AG20443 (cell line): ENCODE measurements around the gene MME.

Experiments used
- DNase-seq: peaks from one replicate; pipeline ENCODE4 v3.0.0; 2012; ENCODE audit warnings: low spot score, mixed read lengths

MME gene

DNA sequence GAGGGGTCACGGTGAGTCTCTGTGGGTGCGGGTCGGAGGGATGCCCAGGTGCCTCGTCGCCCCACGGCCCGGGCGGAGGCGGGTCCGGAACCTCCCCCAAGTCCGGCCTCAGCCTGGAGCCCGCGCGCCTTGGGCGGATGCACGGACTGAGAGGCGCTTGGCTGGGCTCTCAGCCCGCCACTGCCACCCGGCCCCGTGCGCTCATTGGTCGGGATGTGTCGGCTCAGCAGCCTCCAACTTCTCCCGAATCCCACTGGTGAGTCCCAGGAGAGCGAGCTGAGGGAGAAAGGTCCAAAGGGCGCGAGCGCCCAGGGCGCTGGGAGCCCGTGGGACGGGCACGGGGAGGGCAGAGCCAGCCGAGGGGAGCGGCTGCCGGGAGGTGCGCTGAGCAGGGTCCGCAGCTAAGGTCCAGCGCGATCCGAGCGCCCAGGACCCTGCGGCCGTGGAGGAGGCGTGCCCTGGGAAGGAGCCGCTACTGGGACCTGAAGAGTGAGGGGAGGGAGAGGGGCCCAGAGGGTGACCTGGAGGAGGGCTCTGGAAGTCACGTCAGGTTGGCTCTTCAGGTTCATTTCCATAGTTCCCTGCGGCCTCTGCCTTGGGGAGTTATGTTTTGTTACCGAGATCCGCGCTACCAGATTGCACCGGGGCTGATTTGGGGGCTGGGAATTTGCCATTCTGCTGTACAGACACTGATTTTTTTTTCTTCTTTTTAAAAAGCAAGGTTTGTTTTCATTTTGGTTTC lies at the start of gene MME:
TSS of gene MME (plus strand) at position 574 of the 742 bp plus-strand sequence. CDS start 3,849 bp downstream, outside the sequence.
- DNase-seq: peak; percentile 79

DNA sequence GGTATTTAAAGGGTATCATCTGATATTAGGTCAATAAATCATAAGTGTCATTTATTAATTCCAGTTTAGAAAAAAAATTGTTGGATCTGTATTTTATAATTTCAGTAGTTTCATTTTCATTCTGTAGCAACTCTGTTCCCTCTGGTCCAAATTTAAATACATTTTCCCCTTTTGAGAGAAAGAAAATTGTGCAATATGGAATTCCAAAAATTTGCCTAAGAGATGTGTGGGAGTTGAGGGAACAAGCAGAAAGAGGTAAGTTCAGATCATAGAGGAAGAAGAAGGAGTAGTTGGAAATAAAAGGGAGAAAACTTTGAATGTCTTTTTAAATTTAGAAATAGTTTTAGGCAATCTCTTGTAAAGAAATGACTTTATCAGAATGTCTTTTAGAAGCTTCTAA lies 48.9 kb upstream of the MME start:
- DNase-seq: no peak

DNA sequence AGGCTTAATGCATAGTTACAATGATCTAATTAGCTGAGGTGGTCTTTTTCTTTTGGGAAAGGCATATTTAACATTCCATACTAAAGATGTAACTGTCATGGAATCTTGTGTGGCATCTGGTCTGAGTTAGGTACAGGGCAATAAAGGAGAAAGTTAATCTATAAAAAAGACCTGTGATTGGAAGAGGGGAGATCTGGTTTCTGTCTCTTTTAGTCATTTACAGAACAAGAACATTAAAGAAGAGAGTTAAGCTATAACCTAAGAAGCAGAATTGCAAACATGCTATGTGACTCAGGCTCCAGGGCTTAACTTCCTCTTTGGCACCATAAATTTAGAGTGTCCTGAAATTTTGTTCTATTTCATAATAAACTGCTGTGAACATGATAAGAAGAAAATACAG lies 47.2 kb upstream of the MME start:
- no peak for DNase-seq

DNA sequence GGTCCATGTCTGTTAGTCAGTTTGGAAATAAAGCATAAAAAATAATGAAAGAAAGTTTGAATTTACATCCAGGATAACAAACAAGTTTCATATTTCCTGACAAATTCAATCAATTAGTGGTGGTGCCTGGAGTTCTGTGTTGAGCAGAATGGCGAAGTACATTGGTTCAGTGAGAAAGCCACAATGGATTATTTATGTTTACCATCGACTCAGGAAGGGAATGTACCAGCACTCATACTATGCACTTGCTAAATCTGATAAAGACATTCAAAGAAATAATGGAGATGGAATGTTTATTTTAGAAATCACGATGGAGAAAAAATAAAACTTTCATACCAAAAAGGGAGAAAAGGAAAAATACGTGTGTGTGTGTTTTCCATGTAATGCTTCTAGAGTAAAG lies 45.3 kb upstream of the MME start:
- no peak for DNase-seq

DNA sequence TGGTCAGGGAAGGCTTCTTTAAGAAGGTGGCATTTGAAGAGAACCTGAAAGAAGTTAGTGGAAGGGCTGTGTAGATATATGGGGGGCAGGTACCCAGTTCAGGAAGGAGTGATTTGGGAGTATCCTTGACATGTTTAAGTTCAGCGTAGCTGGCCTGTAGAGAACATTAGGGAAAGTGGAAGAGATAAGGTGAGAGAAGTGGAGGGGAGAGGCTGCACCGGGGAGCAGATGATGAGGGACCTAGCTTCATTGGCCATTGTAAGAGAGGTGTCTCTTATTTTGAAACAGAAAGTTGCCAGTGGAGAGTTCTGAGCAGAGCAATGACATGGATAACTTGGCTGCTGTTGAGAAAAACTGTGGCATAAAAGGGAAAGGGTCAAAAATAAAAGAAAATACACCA lies 44.6 kb upstream of the MME start:
- DNase-seq: no peak

DNA sequence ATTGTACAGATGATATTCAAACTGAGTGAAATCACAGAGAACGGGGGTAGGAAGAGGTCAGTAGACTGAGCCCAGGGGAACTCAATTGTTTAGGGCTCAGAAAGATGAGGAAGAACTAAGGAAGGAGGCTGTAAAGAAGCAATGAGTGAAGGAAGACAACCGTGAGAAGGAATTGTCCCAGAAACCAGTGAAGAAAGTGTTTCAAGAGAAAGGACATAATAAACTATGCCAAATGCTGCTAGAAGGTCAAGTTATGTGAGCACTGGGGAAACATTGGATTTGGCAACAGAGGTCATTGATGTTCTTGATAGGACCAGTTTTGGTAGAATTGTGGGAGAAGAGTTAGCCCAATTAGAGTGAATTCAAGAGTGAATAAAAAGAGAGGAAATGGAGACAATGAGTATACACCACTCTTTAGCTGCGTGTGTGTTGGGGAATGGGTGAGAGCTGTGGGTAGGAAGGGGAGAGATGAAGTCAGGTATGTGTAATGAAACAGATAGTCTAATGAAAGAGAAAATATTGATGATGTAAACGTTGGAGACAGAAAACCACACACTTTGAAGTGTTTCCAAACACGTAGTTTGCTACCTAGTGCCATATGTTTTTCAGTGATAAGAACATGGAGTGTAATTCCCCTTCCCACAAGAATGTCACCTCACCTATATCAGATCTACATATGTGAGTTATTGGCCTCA lies 42.5 kb upstream of the MME start:
- DNase-seq: no peak

DNA sequence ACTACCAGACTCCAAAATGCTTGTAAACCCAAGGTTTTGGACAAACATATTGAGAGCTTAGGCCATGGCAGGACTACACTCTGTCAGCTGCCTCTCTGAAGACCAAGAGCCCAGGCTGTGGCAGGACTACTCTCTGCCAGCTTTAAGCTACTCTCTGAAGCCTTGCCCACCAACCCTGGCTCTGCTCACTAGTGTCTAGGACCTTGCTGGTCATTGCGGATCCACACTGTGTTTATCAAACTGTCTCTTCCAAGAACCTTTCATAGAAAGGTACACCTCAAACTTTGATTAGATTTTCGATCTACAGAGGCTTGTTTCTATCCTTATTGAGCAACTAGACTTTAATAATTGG lies 41.9 kb upstream of the MME start:
- DNase-seq: no peak

DNA sequence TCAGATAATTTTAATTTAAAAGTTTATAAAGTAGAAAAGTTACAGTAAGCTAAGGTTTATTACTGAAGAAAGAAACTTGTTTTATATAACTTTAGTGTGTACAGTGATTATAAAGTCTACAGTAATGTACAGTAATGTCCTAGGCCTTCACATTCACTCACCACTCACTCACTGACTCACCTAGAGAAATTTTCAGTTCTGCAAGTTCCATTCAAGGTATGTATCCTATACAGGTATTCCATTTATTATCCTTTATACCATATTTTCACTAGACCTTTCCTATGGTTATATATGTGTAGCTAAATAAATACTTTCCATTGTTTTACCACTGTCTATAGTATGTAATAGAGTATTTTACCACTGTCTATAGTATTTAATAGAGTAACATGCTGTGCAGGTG lies 33.2 kb upstream of the MME start:
- DNase-seq: no peak

DNA sequence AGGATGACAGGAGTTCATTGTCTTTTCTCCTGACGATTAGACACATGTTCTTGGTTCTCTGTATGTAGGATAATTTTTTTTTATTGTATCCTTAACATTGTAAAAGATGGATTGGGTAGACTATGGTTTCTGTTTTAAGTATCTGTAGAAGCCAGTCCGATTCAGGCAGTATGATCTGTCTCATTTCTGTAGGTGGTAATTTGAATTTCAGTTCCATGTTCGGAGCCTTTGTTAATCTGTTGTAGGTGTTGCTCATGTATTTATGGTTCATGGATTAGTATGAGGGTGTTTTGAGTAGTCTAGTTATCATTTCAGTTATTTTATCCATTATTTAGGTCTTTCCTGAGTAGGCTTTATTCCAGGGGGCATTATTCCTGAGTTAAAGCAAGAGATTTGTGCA lies 32.4 kb upstream of the MME start:
- no peak for DNase-seq

DNA sequence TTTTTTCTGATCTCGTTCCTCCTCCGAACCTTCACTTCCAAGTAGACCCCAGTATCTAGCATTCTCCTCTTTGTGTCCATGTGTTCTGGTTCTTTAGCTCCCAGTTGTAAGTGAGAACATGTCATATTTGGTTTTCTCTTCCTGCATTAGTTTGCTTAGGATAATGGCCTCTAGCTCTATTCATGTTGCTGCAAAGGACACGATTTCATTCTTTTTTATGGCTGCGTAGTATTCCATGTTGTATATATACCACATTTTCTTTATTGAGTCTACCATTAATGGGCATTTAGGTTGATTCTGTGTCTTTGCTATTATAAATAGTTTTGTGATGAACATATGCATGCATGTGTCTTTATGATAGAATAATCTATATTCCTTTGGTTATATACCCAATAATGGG lies 30.2 kb upstream of the MME start:
- DNase-seq: no peak

DNA sequence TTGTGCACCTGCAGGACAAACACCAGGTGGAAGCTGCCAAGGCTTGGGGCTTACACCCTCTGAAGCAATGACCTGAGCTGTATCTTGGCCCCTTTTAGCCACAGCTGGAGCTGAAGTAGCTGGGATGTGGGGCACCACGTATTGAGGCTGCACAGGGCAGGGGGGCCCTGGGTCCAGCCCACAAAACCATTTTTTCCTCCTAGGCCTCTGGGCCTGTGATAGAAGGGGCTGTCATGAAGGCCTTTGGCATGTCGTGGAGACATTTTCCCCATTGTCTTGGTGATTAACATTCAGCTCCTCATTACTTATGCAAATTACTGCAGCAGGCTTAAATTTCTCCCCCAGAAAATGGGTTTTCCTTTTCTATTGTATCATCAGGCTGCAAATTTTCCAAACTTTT lies 27.6 kb upstream of the MME start:
- DNase-seq: no peak

DNA sequence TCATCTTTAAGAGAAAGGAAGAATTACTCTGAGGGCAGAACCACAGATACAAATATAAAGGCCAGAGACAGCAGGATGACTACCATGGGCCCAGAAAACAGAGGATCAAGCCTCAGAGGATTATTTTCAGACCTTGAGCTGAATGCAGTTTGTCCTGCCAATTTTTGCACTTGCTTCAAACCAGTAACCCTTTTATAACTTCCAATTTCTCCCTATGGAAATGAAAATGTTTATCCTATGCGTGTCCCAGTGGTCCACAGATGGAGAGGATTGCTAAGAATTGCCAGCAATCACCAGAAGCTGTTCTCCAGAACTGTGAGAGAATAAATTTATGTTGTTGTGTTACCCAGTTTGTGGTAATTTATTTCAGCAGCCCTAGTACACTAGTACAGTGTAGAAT lies 26.4 kb upstream of the MME start:
- no peak for DNase-seq

DNA sequence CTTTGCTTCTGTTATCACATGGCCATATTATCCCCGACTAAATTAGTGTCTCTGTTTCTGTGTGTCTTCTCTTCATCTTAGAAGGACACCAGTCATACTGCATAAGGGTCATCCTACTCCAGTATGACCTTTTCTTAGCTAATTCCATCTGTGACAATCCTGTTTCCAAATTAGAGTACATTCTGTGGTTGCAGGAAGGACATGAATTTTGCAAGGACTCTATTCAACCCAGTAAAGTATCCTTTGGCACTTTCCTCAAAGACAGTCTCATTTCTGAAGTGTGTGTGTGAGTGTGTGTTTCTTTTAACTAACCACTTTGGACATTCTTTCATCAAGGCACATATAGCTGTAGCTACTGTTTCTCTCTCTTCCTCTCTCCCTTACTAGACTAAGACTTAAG lies 15.2 kb upstream of the MME start:
- DNase-seq: no peak

DNA sequence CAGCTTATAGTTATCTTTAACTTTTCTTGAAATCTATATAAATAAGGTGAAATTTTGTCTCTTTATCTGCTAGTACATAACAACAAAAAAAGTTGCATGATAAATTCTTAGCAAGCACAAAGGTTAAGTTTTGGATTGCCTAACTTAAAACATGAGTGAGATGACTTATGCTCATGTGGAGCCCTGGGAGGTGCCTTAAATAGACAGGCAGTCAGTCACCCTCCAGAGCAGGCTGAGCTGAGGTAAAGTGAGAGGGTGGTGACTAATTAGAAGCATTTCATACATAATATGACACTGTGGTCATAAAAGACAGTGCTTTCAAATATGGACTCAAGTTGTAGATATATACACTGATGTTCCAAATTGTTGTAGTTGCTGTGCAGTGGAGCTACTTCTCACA lies 14.6 kb upstream of the MME start:
- peak; percentile 46 for DNase-seq

DNA sequence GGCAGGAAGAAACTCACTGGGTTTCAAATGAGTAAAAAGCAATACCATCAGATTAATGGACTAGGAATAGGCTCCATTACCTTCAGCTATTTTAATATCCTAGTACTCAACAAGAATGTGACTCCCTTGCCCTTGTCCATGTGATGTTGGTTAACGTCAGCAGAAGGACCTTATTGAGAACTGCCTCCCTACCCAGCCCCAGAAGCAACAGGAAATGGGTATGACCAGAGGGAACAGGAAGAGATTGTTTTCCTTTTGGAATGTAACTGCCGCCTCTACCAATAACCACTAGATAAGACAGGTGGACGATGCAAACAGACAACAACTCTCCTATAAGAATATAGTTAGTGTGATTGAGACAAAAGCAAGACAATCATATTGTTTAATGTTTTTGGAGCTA lies 10.4 kb upstream of the MME start:
- DNase-seq: no peak

DNA sequence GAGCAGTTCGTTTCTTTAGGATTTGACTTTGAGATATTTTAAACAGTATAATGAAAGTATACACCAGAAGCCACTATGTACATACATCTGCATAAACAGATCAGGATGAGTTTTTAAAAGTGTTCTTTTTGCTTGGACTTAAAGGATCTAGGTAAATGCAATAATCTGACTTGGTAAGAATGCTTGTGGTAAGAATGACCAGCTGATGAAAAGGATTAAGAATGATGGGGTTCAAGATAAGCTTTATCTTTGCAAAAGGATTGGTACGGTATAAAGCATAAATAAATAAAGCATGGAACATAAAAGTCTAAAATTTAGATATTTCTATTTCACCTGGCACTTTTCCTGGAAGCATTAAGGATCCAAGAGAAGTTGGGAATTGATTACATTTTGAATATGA lies 9.8 kb upstream of the MME start:
- no peak for DNase-seq

DNA sequence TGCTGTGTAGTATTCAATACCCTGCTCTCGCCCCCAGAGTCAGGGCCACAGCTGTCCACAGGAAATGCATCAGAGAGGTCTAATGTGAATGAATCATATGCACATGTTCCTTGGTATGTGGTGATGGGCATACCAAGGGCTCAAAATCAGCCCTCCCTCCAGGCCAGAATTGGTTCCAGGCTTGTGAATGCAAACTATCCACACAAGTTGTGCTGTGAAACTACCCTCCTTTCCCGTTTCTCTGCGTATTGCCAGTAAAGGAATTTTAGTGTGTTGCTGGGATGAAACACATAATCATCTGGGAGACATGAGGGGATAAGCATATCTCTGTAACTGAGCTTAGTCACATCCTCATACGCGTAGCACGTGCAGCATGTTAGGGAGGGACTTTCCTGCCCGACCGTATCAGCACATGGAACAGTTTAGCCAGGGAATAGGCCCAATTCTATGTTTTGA lies 9.2 kb upstream of the MME start:
- peak; percentile 89 for DNase-seq

DNA sequence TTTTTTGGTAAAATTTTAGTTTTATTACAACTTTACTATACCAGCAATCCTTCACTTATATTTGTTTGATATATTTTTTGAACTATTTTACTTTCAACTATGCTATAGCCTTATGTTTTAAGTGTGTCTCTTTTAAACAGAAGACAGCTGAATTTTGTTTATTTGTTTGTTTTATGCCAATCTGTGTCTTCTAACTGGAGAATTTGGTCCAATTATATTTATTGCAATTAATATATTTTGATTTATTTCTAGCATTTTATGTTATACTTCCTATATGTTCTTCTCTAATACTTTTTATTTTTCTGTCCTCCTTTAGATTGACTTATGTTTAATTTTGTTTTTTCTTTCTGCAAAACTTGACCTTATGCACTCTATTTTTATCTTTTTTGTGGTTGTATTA lies 4.9 kb upstream of the MME start:
- no peak for DNase-seq

DNA sequence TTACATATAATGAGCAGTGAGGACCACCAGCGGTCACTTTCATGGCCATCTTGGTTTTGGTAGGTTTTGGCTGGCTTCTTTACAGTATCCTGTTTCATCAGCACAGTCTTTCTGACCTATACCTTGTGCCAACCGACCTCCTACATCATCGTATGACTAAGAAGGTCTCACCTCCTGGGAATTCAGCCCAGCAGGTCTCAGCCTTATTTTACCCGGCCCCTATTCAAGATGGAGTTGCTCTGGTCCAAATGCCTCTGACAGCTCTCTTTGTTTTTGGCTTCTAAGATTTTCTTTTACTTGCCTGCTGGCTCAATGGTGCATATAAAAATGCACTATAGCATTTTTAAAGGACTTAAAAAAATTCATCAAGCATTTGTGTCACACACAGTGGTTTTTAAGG lies 3.2 kb upstream of the MME start:
- no peak for DNase-seq

DNA sequence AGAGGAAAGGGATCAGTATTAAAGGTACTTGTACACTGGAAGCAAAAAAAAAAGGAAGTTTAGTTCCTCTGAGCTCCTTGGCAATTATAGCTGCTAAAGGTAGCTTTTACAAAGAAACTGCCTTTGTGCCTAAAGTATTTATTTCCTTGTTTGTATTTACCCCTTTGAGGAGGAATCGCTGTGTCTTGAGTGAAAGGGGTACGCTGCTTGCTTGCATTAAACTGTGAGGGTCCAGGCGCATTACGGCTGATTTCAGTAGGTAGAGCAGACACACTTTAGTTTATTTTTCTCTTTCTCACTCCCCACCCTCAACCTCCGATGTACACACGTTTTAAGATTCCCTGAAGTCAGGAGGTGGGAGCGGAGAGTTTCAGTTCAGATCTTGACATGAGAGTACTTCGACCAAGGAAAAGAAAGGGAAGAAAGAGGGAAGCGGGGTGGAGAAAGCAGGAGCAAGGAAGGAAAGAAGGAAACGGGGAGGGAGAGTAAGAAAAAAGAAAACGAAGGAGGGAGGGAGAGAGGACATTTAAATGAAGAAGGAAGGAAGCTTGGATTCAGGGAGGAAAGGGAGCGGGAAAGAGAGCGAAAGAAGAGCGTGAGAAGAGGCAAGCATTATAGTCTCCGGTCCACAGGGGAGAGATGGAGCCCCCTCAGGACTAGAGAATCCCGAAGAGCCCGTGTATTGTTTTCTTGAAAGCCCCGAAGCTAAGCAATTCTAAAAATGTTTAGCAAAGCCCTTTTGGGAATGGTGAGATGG lies 1.2 kb upstream of the MME start:
- no peak for DNase-seq

DNA sequence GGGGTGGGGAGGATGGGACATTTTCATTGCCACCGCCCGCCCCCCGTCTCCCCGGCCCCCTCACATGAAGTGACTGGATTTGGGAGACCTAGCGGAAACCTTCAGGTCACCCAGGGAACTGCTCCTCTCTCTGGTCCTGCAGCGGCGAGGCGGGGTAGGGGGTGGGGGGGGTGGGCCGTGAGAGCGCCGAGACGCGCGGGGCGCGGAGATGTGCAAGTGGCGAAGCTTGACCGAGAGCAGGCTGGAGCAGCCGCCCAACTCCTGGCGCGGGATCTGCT lies 712 bp upstream of the MME start:
- DNase-seq: peak; percentile 54

DNA sequence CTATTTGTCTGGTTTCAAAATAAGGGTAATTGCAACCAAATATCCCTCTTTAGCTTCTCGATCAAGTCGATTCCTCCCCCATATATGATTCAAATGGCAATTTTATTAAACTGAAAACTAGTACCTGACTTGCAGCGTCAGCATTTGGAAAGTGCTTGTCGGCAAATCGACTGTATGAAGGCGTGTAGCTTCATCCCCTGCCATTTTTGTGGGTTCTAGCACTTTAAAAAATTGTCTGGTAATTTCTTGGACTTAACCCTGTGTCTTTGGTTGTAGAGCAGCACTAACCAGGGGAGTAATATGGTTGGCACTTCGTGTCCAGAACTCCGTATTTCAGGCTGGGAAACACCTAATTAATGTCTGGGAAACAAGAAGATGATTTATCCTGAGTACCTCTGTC lies 573 bp downstream of the MME start:
- peak; percentile 18 for DNase-seq

DNA sequence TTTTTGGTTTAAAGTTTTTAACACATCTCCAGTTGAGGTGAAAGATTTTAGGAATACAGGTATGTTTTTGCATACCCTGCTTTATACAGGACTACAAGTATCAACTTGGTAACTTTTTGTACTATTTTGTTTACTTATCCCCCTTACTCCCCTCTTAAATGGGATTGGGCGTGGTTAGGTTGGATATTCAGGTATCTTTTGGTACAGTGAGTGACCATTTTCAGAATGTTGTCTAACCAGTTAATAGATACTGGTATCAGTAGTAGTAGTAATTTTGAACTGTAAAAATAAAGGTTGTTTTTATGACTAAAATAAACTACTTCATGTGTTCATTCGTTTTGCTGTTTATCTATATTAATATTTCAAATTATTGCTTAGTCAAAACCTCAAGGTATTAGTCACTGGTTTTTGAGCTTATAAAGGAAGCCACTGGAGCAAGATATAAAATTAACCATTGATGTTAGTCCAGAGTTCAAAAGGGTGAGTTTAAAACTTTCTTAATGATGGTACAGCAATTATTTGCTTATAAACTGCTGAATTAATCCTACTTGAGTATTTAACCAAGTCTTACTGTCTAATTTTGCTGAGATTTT lies 3.3 kb downstream of the MME start:
- no peak for DNase-seq
